Kidney epithelial cell (primary cell): ENCODE measurements around the gene ESRRB. TPM values are rescaled to one million over a fixed set of nuclear protein-coding genes. Genes with fewer than 3 reads are reported as not detected.

Source experiments
- DNase-seq: peaks from one replicate; pipeline ENCODE4 v3.0.0-alpha.2; 2010; ENCODE audit warnings: low read depth
- H3K27me3 ChIP-seq: 2 replicates; pipeline ENCODE4 v1.6.0; 2011; ENCODE audit warnings: low read length; ENCODE audit not compliant: control insufficient read depth, insufficient read depth
- H3K36me3 ChIP-seq: 2 replicates; pipeline ENCODE4 v1.5.1; 2011; ENCODE audit warnings: low read length; ENCODE audit not compliant: control insufficient read depth, insufficient read depth
- H3K4me3 ChIP-seq: 2 replicates; pipeline ENCODE4 v1.5.1; 2011; ENCODE audit warnings: low read depth, mild to moderate bottlenecking, control low read depth, low read length
- total RNA-seq: library from RNA; depleted of rRNA; stranded (reverse); fragments of >200 nt; gene quantifications from 2 replicates; pipeline ENCODE4 v1.2.3, GENCODE V29; 2015
- TF ChIP-seq, protein P1 (sequence below): IDR thresholded peaks from 2 replicates; pipeline ENCODE4 v1.5.1; 2011; ENCODE audit warnings: mild to moderate bottlenecking, moderate library complexity, low read length, control low read depth, inconsistent platforms; ENCODE audit not compliant: insufficient read depth, poor library complexity, severe bottlenecking

ESRRB gene
- total RNA-seq, 1 donor from 2014 or later = not detected

DNA sequence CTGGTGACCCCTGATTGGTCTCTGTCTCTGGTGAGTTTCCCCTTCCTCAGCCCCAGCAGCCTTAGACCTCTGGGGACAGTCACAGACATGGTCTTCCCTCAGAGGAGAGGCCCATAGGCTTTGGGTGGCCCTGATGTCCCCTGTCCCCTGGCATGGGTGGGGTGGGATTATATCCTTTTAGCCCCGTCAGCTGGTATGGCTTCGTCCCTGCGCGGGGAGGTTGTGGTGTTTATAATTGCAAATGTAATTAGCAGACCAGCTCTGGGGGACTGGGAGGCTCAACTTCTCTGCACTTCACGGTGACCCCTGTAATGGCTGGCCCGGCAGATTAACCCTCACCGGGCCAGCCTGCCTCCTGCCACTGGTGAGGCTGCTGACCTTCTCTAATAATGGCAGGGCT lies 5.1 kb downstream of the ESRRB start:
- TF ChIP-seq, protein P1, sequence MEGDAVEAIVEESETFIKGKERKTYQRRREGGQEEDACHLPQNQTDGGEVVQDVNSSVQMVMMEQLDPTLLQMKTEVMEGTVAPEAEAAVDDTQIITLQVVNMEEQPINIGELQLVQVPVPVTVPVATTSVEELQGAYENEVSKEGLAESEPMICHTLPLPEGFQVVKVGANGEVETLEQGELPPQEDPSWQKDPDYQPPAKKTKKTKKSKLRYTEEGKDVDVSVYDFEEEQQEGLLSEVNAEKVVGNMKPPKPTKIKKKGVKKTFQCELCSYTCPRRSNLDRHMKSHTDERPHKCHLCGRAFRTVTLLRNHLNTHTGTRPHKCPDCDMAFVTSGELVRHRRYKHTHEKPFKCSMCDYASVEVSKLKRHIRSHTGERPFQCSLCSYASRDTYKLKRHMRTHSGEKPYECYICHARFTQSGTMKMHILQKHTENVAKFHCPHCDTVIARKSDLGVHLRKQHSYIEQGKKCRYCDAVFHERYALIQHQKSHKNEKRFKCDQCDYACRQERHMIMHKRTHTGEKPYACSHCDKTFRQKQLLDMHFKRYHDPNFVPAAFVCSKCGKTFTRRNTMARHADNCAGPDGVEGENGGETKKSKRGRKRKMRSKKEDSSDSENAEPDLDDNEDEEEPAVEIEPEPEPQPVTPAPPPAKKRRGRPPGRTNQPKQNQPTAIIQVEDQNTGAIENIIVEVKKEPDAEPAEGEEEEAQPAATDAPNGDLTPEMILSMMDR = no peak
- peaks cover 71% of the 10 kb centered on the region for H3K27me3 ChIP-seq
- H3K4me3 ChIP-seq = no peak overlapping the region
- DNase-seq = no peak
- H3K36me3 ChIP-seq = no peaks in the 10 kb centered on the region

DNA sequence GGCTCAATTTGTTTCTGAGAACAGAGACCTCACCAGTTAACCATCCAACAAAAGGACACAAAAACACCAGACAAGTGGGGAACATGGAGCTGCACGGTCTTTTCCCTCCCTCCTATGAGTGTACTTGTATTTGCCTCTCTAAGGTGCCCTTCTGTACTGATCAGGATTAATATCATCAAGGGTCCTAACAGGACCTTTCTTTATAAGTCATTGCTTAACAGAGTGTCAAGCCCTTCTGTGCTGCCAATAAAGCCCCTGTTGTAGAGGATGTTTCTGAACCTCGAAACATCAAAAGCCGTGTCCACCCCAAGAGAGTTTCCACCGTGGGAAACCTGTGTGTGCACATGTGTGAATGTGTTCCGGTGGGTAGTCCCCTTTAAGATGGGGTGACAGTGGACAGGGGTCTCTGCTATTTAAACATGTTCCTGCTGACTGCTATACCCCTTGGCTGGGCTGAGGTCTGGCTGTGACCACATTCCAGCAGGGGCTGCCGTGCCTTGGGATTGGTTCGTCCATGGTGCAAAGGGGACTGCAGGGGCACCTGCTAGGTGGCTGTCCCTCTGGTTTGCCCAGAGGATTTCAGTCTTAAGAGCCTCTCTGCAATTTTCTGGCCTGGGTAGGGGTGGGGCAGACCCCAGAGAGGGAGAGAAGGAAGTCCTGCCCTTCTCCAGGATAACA lies 6.0 kb downstream of the ESRRB start:
- DNase-seq = no peak
- H3K27me3 ChIP-seq = peaks cover 61% of the 10 kb centered on the region
- TF ChIP-seq, protein P1 = no peak

DNA sequence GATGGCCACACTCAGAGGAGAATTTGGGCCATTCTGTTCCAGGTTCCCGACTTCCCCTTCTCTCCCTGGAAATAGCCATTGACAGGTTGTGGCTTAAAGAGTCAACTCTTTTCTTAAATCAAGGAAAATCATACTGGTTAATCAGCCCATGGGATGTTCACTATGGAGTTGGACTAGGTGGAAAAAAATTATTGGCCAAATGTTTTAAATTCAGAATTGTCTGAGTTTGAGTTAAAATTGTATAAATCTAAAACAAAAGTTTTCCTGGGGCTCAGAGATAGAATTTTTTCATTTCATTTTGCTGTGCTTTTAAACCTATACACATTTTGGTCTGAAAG lies 6.5 kb downstream of the ESRRB start:
- no peak overlapping the region for H3K4me3 ChIP-seq
- no peak for DNase-seq
- H3K27me3 ChIP-seq = peaks cover 56% of the 10 kb centered on the region
- H3K36me3 ChIP-seq = no peaks in the 10 kb centered on the region
- TF ChIP-seq, protein P1 = no peak

More for the DNA sequence above, 6.0 kb downstream of the ESRRB start:
- Histone ChIP-seq H3K36me3 (no peaks in the 10 kb centered on the region), H3K4me3 (no peak overlapping the region)

DNA sequence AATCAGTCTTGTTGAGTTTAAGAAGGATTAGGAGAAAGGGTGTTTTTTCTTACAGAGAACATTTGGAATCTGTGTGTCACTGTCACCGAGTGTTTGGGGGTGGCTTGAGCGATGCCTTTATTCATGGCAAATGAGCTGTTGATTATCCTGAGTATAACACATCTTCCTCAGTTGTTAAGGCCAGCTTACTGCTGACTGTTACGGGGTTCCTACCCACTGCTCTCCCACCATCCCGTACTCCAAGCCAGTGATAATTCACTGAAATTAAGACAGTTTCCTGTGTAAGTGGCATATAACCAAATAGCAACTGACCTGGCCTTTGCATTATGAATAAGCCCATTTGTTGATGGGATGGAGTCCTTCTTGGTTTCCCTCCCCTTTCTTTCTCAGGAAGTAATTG lies 9.5 kb downstream of the ESRRB start:
- DNase-seq = no peak
- no peaks in the 10 kb centered on the region for H3K36me3 ChIP-seq
- H3K27me3 ChIP-seq = peaks cover 31% of the 10 kb centered on the region
- no peak overlapping the region for H3K4me3 ChIP-seq
- TF ChIP-seq, protein P1 = no peak

DNA sequence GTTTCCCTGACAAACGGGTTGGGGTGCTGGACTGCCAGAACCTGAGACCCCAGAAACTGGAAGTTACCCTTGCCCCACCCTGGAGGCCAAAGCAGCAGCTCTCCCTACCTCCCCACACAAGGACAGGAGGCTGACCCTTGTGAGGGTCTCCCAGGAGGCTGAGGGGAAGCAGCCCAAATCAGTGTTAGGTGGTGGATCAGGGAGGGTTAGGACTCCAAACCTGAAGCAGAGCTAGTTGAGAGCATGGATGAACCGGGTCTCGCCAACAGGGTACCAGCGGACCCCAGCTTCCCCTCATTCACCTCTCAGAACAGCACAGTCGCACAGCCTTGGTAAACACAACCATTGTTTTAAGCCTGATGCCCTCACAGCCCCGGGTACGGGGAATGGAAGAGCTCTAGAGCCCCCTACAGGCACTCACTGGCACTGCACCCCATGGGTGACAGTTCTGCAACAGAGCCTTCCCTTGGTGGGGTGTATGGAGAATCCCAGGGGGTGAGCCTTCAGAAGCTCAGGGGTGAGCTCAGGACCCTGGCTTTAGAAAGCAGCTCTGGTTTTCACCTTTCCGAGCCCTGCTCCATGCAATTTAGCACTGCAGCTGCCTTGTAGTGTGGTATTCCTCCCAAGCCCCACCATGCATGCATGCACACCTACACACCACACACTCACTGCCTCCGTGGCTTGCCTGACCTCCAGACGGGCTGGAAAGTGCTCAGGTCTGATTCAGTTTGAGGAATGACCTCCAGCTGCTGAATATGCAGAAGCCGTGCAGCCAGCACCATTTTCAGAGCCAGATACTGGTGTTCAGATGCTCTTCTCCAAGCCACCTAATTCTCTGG lies 11.2 kb downstream of the ESRRB start:
- TF ChIP-seq, protein P1 = peak; percentile 99
- H3K27me3 ChIP-seq = peaks cover 21% of the 10 kb centered on the region
- peak; percentile 9 for DNase-seq
- H3K4me3 ChIP-seq = no peak overlapping the region
- no peaks in the 10 kb centered on the region for H3K36me3 ChIP-seq
